Liver (tissue), 9 donors: ENCODE data around the gene FAM227B. TPM values are rescaled to one million over a fixed set of nuclear protein-coding genes. Genes with fewer than 3 reads are reported as not detected.

Experiments
- DNase-seq: peaks from one replicate; pipeline ENCODE4 v3.0.0-alpha.2; 2017; ENCODE audit warnings: low spot score
- H3K27ac ChIP-seq, 2 donors: one replicate each; pipeline ENCODE4 v1.7.0; 2013; ENCODE audit warnings: inconsistent platforms in 2 of 2, low read length in 2 of 2, control low read depth in 1 of 2, low read depth in 1 of 2, mild to moderate bottlenecking in 1 of 2
- H3K27me3 ChIP-seq, 4 donors: one replicate each; pipeline versions ENCODE4 v1.6.1 to v1.7.0; 2013; ENCODE audit warnings: low read length in 3 of 4, inconsistent platforms in 1 of 4, mild to moderate bottlenecking in 1 of 4, moderate library complexity in 1 of 4; ENCODE audit not compliant: control insufficient read depth in 4 of 4, insufficient read depth in 4 of 4
- H3K36me3 ChIP-seq, 4 donors: one replicate each; pipeline versions ENCODE4 v1.6.1 to v1.7.0; 2013; ENCODE audit warnings: low read length in 3 of 4, mild to moderate bottlenecking in 3 of 4, low read depth in 1 of 4, moderate library complexity in 1 of 4; ENCODE audit not compliant: control insufficient read depth in 4 of 4, insufficient read depth in 3 of 4
- H3K4me1 ChIP-seq, 4 donors: one replicate each; pipeline versions ENCODE4 v1.6.1 to v1.7.0; 2013; ENCODE audit warnings: low read length in 3 of 4, mild to moderate bottlenecking in 3 of 4, moderate library complexity in 1 of 4; ENCODE audit not compliant: control insufficient read depth in 4 of 4, insufficient read depth in 4 of 4
- H3K4me3 ChIP-seq, 3 donors: one replicate each; pipeline versions ENCODE4 v1.6.1 to v1.7.0; 2013; ENCODE audit warnings: low read length in 3 of 3, control low read depth in 1 of 3, low read depth in 1 of 3, mild to moderate bottlenecking in 1 of 3
- H3K9ac ChIP-seq, 2 donors: one replicate each; pipeline ENCODE4 v1.7.0; 2013; ENCODE audit warnings: low read length in 2 of 2, mild to moderate bottlenecking in 2 of 2, moderate library complexity in 2 of 2, control low read depth in 1 of 2, low read depth in 1 of 2
- H3K9me3 ChIP-seq, 4 donors: one replicate each; pipeline versions ENCODE4 v1.6.1 to v1.7.0; 2013; ENCODE audit warnings: low read length in 3 of 4; ENCODE audit not compliant: control insufficient read depth in 4 of 4
- EGR1 ChIP-seq, 2 donors: IDR thresholded peaks; 2 replicates each; pipeline ENCODE4 v1.6.1; 2016 to 2018; ENCODE audit warnings: antibody characterized with exemption in 2 of 2, low read depth in 2 of 2
- FOXA1 ChIP-seq: IDR thresholded peaks from 2 replicates; pipeline ENCODE4 v1.6.1; 2016; ENCODE audit warnings: antibody characterized with exemption
- FOXA2 ChIP-seq: IDR thresholded peaks from 2 replicates; pipeline ENCODE4 v1.6.1; 2016; ENCODE audit warnings: antibody characterized with exemption
- GABPA ChIP-seq, 2 donors: IDR thresholded peaks in 1 of 2; conservative IDR thresholded peaks in 1 of 2; 2 replicates each; pipeline ENCODE4 v1.6.1; 2016; ENCODE audit warnings: antibody characterized with exemption in 2 of 2, mild to moderate bottlenecking in 1 of 2, moderate library complexity in 1 of 2
- HNF4A ChIP-seq, 2 donors: conservative IDR thresholded peaks; 2 replicates each; pipeline ENCODE4 v1.6.1; 2016; ENCODE audit warnings: antibody characterized with exemption in 2 of 2, mild to moderate bottlenecking in 2 of 2
- HNF4G ChIP-seq: IDR thresholded peaks from 2 replicates; pipeline ENCODE4 v1.6.1; 2016; ENCODE audit warnings: antibody characterized with exemption
- JUND ChIP-seq, 2 donors: IDR thresholded peaks; 2 replicates each; pipeline ENCODE4 v1.6.1; 2016; ENCODE audit warnings: antibody characterized with exemption in 2 of 2
- RAD21 ChIP-seq, 2 donors: IDR thresholded peaks; 2 replicates each; pipeline ENCODE4 v1.6.1; 2016; ENCODE audit warnings: antibody characterized with exemption in 2 of 2, mild to moderate bottlenecking in 2 of 2
- RXRA ChIP-seq, 2 donors: IDR thresholded peaks; 2 replicates each; pipeline ENCODE4 v1.6.1; 2017 to 2018; ENCODE audit warnings: antibody characterized with exemption in 2 of 2, mild to moderate bottlenecking in 1 of 2
- SP1 ChIP-seq: IDR thresholded peaks from 2 replicates; pipeline ENCODE4 v1.6.1; 2018; ENCODE audit warnings: antibody characterized with exemption, mild to moderate bottlenecking
- TAF1 ChIP-seq: conservative IDR thresholded peaks from 2 replicates; pipeline ENCODE4 v1.6.1; 2016; ENCODE audit warnings: antibody characterized with exemption, mild to moderate bottlenecking
- YY1 ChIP-seq: IDR thresholded peaks from 2 replicates; pipeline ENCODE4 v1.6.1; 2016; ENCODE audit warnings: antibody characterized with exemption, mild to moderate bottlenecking
- WGBS: extraction: QIAGEN DNeasy Blood & Tissue Kit; methylation state at CpG from one replicate; pipeline ENCODE4 v1.1.7; 2013; 5-methylcytosine and 5-hydroxymethylcytosine counted together
- polyA plus RNA-seq, 2 donors: library from polyadenylated mRNA; stranded (reverse) in 1 of 2; unstranded in 1 of 2; fragments of 200-250 nt in 1 of 2; fragments of >200 nt in 1 of 2; fragmentation: Nextera tagmentation in 1 of 2; extraction: Ambion mirVana in 1 of 2; gene quantifications; one replicate each; pipeline versions ENCODE4 v1.2.1 to v1.2.3, GENCODE V29; 2013 to 2015
- total RNA-seq, 2 donors: library from RNA; depleted of rRNA; stranded (reverse); fragments of >200 nt; gene quantifications; one replicate each; pipeline ENCODE4 v1.2.3, GENCODE V29; 2014
- TF ChIP-seq, protein P1 (sequence below): fragments of 150-350 bp; IDR thresholded peaks from 2 replicates; pipeline ENCODE4 v1.5.1; 2017; ENCODE audit warnings: improper control_type of control experiment, low read depth, low read length; ENCODE audit not compliant: missing input control
- TF ChIP-seq, protein P2 (sequence below): IDR thresholded peaks from 2 replicates; pipeline ENCODE4 v1.6.1; 2016; ENCODE audit warnings: antibody characterized with exemption
- TF ChIP-seq, protein P3 (sequence below): IDR thresholded peaks from 2 replicates; pipeline ENCODE4 v1.6.1; 2016; ENCODE audit warnings: antibody characterized with exemption
- TF ChIP-seq, protein P4 (sequence below): IDR thresholded peaks from 2 replicates; pipeline ENCODE4 v1.6.1; 2016; ENCODE audit warnings: antibody characterized with exemption
- TF ChIP-seq, protein P5 (sequence below): IDR thresholded peaks from 2 replicates; pipeline ENCODE4 v1.6.1; 2016; ENCODE audit warnings: antibody characterized with exemption, mild to moderate bottlenecking
- donor health status: healthy.
- donor health status: healthy.
- donor health status: healthy.
- donor health status: healthy.
- donor health status: healthy.

Gene FAM227B
- total and polyA plus RNA-seq, 4 donors = 1.3 to 5.1 (median 3.8) TPM

DNA sequence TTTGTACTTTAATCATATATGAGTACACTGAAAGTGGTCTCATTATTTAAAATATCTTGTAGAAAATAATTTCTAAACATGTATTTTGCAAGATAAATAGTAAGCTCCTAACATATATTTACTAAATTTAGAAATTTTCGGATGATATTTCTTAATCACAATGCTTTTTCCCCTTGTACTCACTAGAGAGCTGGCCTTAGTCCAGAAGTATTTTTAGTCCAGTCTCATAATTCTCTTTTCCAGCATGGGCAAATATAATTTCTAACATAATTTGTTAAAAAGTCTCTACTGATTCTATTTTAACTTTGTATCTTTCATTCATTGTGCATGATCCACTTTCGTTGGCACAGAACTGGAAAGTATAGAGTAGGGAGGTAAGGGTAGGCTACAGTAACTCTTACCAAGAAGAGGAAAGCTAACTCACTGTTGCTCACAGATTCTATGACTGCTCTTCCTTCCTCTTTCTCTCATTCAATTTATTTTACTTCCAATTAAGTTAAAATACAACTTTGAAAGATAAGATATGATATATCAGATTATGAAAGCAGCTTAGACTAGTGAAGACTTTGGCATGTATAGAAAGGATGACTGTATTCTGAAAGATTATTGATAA lies 158.3 kb downstream of the FAM227B start:
- Histone ChIP-seq H3K27ac (no peak overlapping the region), H3K36me3 (no peaks in the 10 kb centered on the region), H3K27me3 (no peaks in the 10 kb centered on the region), H3K9me3 (no peaks in the 10 kb centered on the region), H3K9ac (no peak overlapping the region), H3K4me1 (peaks cover 0 to 6% (median 3%) of the 10 kb centered on the region in 4 donors), H3K4me3 (no peak overlapping the region)
- WGBS = 64% methylated on average over 2 of the region's 2 CpGs
- TF ChIP-seq JUND (IDR thresholded peaks at IDR 0.05) (no peak), HNF4A (conservative IDR thresholded peaks at IDR 0.05) (no peak)
- TF ChIP-seq, protein P1, sequence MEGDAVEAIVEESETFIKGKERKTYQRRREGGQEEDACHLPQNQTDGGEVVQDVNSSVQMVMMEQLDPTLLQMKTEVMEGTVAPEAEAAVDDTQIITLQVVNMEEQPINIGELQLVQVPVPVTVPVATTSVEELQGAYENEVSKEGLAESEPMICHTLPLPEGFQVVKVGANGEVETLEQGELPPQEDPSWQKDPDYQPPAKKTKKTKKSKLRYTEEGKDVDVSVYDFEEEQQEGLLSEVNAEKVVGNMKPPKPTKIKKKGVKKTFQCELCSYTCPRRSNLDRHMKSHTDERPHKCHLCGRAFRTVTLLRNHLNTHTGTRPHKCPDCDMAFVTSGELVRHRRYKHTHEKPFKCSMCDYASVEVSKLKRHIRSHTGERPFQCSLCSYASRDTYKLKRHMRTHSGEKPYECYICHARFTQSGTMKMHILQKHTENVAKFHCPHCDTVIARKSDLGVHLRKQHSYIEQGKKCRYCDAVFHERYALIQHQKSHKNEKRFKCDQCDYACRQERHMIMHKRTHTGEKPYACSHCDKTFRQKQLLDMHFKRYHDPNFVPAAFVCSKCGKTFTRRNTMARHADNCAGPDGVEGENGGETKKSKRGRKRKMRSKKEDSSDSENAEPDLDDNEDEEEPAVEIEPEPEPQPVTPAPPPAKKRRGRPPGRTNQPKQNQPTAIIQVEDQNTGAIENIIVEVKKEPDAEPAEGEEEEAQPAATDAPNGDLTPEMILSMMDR = no peak
- TF ChIP-seq, protein P2, sequence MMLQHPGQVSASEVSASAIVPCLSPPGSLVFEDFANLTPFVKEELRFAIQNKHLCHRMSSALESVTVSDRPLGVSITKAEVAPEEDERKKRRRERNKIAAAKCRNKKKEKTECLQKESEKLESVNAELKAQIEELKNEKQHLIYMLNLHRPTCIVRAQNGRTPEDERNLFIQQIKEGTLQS = no peak
- no peak for DNase-seq

DNA sequence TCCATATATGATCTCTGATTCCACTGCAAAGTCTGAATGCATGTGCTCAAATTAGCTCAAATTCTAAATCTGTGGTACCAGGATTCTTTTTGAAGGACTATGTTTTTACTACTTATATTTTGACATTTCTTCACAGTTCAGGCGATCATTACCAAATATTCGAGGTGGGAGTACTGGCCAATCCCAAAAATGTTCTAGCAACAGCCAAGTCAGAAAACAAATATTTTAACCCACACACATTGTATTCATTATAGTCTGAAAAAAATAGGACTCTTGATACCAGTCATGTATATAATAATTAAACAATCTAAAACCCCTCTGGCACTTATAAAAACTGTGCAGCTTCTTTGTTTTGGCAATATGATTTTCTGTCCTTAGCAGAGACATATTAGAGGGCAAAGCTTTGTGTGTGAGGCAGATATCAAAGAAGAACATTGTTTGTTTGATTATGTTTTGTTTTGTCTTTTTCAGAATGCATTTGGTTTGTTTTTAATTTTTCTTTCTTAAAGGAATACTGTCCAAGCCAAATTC lies 160.1 kb downstream of the FAM227B start:
- TF ChIP-seq EGR1 (IDR thresholded peaks at IDR 0.05; ENCODE audit: low read depth in 2 of 2) = no peak
- no peaks in the 10 kb centered on the region for H3K9me3 ChIP-seq
- no peak overlapping the region for H3K9ac ChIP-seq
- peaks cover 0 to 3% (median 0%) of the 10 kb centered on the region in 4 donors for H3K4me1 ChIP-seq
- WGBS = 85% methylated on average over 2 of the region's 2 CpGs
- DNase-seq = no peak
- no peak overlapping the region for H3K4me3 ChIP-seq
- H3K27ac ChIP-seq = no peak overlapping the region
- H3K36me3 ChIP-seq = no peaks in the 10 kb centered on the region
- no peaks in the 10 kb centered on the region for H3K27me3 ChIP-seq

DNA sequence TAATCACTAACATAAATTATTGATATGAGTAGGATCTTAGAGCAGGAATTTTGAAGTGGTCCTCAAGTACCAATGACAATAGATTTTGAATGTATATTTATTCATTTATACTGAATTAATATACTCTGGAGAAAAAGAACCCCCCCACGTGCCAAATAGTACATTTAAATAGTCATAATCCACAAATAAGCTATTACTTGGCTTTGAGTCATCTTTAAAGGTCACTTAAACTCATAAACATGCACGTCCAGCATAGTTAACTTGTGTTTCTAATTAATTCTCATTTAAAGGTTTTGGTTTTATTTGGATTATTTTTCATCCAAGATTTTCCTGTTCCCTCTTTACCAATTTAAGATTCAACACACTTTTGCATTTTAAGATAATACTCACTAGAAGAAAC lies 162.5 kb downstream of the FAM227B start:
- 44% methylated on average over 2 of the region's 2 CpGs for WGBS
- no peak overlapping the region for H3K9ac ChIP-seq
- DNase-seq = no peak
- H3K36me3 ChIP-seq = no peaks in the 10 kb centered on the region
- H3K9me3 ChIP-seq = no peaks in the 10 kb centered on the region
- H3K27ac ChIP-seq = no peak overlapping the region
- no peaks in the 10 kb centered on the region for H3K27me3 ChIP-seq
- no peak overlapping the region for H3K4me3 ChIP-seq
- no peaks in the 10 kb centered on the region for H3K4me1 ChIP-seq
- no peak for TF ChIP-seq GABPA (IDR thresholded peaks at IDR 0.05 in 1 of 2, conservative IDR thresholded peaks at IDR 0.05 in 1 of 2)
- TF ChIP-seq, protein P3, sequence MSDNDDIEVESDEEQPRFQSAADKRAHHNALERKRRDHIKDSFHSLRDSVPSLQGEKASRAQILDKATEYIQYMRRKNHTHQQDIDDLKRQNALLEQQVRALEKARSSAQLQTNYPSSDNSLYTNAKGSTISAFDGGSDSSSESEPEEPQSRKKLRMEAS = no peak
- TF ChIP-seq FOXA2 = no peak
- no peak for TF ChIP-seq RAD21 (IDR thresholded peaks at IDR 0.05)
- no peak for TF ChIP-seq SP1
- no peak for TF ChIP-seq YY1
- TF ChIP-seq EGR1 (IDR thresholded peaks at IDR 0.05; ENCODE audit: low read depth in 2 of 2) = no peak
- TF ChIP-seq, protein P4, sequence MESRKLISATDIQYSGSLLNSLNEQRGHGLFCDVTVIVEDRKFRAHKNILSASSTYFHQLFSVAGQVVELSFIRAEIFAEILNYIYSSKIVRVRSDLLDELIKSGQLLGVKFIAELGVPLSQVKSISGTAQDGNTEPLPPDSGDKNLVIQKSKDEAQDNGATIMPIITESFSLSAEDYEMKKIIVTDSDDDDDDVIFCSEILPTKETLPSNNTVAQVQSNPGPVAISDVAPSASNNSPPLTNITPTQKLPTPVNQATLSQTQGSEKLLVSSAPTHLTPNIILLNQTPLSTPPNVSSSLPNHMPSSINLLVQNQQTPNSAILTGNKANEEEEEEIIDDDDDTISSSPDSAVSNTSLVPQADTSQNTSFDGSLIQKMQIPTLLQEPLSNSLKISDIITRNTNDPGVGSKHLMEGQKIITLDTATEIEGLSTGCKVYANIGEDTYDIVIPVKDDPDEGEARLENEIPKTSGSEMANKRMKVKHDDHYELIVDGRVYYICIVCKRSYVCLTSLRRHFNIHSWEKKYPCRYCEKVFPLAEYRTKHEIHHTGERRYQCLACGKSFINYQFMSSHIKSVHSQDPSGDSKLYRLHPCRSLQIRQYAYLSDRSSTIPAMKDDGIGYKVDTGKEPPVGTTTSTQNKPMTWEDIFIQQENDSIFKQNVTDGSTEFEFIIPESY = no peak
- no peak for TF ChIP-seq HNF4G
- no peak for TF ChIP-seq HNF4A (conservative IDR thresholded peaks at IDR 0.05)
- no peak for TF ChIP-seq FOXA1
- TF ChIP-seq TAF1 = no peak
- TF ChIP-seq, protein P1 = no peak
- TF ChIP-seq, protein P5, sequence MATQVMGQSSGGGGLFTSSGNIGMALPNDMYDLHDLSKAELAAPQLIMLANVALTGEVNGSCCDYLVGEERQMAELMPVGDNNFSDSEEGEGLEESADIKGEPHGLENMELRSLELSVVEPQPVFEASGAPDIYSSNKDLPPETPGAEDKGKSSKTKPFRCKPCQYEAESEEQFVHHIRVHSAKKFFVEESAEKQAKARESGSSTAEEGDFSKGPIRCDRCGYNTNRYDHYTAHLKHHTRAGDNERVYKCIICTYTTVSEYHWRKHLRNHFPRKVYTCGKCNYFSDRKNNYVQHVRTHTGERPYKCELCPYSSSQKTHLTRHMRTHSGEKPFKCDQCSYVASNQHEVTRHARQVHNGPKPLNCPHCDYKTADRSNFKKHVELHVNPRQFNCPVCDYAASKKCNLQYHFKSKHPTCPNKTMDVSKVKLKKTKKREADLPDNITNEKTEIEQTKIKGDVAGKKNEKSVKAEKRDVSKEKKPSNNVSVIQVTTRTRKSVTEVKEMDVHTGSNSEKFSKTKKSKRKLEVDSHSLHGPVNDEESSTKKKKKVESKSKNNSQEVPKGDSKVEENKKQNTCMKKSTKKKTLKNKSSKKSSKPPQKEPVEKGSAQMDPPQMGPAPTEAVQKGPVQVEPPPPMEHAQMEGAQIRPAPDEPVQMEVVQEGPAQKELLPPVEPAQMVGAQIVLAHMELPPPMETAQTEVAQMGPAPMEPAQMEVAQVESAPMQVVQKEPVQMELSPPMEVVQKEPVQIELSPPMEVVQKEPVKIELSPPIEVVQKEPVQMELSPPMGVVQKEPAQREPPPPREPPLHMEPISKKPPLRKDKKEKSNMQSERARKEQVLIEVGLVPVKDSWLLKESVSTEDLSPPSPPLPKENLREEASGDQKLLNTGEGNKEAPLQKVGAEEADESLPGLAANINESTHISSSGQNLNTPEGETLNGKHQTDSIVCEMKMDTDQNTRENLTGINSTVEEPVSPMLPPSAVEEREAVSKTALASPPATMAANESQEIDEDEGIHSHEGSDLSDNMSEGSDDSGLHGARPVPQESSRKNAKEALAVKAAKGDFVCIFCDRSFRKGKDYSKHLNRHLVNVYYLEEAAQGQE = no peak
- TF ChIP-seq RXRA (IDR thresholded peaks at IDR 0.05) = no peak
